Measurements from ENCODE around the gene HECTD3.
"Not testable (repeated sequence)": the region's sequence is repeated elsewhere in the genome, so short reads cannot be mapped to it uniquely, and the experiment has no call there.

HECTD3 gene

DNA sequence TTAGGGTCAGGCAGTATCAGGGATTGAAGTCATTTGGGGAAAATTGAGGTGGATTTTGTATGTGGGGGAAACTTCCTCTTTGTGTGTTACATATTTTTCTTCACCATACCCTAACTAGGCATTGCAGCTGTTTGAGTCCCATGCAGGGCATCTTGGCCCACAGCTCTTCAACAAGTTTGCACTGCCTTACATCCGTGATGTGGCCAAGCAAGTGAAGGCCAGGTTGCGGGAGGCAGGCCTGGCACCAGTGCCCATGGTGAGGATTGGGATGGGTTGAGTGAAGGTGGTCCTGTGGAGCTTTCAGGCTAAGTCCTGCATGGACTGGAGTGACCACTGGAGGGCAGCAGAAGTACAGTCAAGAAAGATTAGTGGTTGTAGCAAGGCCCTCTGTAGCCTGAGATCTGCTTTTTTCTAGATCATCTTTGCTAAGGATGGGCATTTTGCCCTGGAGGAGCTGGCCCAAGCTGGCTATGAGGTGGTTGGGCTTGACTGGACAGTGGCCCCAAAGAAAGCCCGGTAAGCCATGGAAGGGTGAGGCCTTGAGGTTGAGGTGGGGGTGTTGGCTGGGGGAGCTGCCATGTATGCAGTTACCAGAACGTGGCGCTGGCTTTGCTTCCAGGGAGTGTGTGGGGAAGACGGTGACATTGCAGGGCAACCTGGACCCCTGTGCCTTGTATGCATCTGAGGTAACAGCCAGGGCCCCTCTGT is 3.4 kb upstream of the HECTD3 start:
- DNase-seq (ENCODE audit: low read depth in 1 of 2, low spot score in 1 of 2): peak; percentile 54 to 62

DNA sequence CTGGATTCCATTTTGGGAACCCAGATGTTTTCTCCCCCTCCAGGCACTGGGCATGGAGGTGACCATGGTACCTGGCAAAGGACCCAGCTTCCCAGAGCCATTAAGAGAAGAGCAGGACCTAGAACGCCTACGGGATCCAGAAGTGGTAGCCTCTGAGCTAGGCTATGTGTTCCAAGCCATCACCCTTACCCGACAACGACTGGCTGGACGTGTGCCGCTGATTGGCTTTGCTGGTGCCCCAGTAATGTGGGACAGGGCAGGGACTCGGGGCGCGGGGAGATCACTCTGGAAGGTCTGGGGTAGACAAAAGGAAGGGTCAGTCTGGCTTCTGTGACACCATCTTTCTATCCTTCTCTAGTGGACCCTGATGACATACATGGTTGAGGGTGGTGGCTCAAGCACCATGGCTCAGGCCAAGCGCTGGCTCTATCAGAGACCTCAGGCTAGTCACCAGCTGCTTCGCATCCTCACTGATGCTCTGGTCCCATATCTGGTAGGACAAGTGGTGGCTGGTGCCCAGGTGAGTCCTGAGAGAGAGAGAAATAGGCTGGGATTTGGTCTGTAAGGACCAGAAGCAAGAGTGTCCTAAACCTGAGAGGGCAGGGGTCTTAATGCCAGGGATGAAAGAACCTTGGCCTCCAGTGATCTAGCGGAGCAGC is 2.6 kb upstream of the HECTD3 start:
- DNase-seq (ENCODE audit: low read depth in 1 of 2, low spot score in 1 of 2): no peak

DNA sequence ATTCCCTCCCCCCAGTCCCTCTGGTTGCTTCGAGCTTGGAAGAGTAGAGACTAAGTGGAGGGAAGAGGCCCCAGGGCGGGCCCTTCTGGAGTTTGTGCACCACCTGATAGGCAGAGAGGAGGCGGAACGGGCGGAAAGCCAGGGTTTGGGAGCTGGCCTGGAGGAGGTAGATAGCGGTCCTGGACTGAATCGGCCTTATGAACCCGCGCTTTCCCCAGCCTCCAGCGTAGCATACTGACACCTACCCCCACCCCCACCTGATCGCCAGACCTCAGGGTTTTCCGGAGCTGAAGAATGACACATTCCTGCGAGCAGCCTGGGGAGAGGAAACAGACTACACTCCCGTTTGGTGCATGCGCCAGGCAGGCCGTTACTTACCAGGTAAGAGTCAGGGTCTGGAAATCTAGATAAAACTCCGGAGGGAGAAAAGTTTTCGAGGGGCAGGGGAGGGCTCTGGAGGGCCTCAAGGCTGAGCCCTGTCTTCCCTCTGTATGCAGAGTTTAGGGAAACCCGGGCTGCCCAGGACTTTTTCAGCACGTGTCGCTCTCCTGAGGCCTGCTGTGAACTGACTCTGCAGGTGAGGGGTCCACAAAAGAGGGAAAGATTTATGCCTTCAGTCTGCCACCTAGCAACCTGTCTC is 1.6 kb upstream of the HECTD3 start:
- peak in 1 of 2 donors; percentile 23 for DNase-seq (ENCODE audit: low read depth in 1 of 2, low spot score in 1 of 2)

DNA sequence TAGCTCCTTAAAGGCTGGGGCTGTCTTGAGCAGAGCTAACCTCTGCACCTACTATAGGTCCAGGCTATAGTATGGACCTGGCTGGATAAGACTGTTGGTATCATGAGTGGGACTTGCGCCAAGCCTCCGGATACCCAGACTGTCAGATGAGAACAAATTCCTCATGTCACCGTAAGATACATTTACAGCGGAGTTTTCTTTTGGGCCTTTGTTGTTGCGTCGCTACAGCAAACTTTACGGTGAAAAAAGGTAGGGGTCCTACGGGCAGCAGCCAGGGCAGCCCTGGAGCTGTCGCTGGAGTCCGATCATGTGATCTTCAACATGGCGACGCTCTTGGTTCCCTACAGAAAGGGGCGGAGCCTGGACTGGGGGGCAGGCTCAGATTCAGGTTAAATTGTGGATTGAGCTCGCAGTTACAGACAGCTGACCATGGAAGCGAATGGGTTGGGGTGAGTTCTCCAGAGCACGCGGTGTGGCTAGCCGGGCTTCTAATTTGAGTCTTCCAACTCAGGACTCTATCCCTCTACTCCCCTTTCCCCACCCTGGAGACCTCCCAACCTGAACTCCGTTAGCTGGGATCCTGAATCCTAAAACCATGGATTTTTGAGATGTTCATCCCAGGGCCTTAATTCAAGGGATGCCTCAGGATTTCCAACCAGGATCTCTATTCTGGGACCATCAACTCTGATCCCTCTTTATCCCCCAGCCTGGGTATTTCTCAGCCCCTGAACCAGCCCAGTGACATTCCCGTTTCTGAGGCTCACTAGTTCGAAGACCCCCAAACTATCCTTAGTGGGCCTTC is 914 bp upstream of the HECTD3 start, which contains the start of gene UROD:
UROD (plus strand) TSS at position 418 of the 802 bp plus-strand sequence; CDS start at position 430, 12 bp downstream.
- DNase-seq (ENCODE audit: low read depth in 1 of 2, low spot score in 1 of 2): peak; percentile 71 to 78

DNA sequence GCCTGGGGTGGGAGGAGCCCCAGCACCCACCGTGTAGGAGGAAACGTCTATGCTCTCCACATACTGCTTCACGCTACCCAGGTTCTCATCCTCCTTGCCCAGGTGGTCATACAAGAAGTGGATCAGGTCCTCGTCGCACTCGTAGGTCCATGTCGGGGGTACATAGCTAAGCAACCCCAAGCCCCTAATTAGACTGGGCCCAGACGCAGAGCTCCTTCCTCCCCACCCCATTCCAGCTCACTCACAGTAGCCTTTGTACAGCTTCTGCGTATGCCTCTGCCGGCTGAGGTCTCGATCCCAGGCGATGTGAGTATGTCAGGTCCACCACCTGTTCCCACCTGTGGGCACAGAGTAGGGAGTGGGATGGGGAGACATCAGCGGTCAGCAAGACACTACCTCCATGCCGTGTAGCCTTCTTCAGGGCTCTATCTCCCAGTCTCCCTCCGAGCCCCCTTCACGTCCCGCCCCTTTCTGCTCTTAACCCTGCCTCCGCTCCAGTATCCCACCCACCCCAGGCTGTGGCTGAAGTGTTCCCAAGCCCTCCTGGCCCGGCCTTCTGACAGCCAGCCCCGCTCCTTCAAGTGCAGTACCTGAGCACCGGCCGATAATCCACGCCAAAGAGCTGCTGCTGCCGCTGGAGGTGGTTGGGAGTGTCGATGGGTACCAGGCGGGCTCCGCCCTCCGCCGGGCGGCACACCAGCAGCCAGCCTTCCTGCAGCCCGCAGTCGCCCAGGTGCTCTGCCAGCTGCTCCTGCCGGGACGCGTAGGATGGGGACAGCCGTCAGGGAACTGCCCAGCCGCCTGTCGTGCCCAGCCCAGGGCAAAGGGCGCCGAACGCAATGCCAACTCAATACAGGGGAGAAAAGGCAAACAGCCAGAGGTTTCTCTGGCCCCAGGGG is 919 bp downstream of the HECTD3 start:
- peak in 1 of 2 donors; percentile 16 for DNase-seq (ENCODE audit: low read depth in 1 of 2, low spot score in 1 of 2)

DNA sequence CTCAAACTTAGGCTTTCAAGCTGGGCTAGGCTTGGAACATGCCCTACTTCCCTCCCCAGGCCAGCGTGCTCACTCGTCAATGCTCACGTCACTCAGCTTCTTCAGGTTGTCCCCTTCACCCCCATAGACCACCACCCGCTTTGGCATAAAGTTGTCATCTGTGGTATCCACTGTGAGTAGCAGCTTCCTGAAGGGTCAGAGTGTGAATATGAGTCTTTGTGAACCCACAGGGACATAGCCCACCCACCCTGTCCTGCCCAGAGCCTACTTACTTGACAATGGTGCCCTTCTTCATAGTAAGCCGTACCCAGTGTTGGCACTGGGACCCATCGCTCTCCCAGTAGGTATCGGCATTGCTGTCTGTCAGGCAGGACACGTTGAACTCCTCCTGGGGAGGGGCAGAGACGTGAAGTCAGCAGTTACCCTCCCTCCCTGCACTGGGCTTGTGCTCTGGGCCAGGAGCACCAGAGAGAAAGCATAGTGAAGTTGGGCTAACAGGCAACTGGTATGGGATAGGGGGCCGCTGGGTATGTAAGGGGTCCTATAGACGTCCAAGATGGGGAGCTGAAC is 1.7 kb downstream of the HECTD3 start:
- DNase-seq (ENCODE audit: low read depth in 1 of 2, low spot score in 1 of 2): no peak

DNA sequence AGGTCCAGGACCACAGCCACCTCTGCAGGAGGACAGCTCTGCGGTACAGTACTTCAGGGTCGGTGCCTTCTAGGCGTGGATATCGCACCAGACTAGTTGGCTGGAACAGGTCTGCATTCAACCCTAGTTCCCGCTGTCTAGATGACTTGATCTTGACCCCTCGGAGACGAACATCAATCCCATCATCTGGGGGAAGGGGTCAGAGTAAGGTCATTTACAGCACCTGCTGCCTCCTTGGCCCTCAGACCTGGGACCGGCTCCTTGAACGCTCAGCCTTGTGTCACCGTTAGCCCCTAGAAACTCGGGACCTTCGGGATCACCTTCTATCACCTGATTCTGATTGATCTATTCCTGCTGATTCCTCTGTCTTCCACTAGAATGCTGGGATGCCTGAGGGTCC is 2.6 kb downstream of the HECTD3 start:
- no peak for DNase-seq (ENCODE audit: low read depth in 1 of 2, low spot score in 1 of 2)

DNA sequence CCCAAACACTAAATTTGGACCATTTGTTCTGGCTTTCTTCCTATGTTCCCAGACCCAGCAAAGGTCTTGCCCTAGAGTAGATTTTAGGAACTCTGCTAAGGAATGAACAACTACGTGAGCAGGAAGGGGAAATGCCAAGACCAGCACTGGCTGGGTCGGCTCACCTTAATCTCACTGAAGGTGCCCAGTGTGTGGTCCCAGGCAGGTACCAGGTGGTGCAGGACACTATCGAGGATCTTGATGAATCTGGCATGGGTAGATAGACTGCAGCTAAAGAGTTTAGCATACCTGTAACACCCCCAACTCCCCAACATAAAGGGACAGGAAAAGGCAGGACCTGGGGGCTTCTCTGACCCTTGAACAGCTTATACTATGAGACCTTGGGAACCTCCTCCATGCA is 3.0 kb downstream of the HECTD3 start:
- no peak for DNase-seq (ENCODE audit: low read depth in 1 of 2, low spot score in 1 of 2)

DNA sequence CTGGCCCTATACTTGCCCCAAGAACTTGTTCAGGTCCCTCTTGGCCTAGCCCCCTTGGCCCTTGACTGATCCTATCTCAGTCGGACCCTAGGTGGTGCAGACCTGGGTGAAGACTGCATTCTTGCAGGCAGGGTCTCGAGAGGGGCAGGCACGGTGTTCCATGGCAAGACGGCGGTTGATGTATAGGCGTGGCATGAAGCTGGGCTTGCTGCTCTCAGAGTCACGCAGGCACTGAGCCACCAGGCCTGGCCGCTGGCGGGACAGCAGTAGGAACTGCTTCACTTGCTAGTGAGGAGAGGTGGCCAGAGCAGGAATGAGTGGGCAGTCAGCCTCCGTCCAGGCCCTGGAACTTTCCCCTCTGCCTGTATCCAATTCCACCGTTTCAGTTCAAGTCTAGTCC is 3.8 kb downstream of the HECTD3 start:
- DNase-seq (ENCODE audit: low read depth in 1 of 2, low spot score in 1 of 2): no peak

DNA sequence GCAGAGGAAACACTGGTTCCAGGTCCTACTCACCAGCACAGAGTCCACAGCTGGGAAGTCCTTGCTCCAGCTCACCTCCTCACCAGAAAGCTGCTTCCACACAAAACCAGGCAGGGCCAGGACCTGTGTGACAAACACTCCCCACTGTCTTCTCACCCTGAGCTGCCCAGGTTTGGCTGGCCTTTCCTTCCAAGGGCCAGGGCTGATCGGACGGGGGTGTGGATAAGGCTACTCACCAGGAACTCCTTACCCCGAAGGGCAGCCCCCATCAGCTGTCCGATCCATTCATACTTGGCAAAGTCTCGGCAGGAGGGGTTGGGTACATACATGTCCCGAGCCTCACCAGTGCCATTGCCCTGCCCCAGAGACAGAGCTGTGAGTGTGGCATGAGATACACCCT is 5.4 kb downstream of the HECTD3 start:
- no peak for DNase-seq (ENCODE audit: low read depth in 1 of 2, low spot score in 1 of 2)

DNA sequence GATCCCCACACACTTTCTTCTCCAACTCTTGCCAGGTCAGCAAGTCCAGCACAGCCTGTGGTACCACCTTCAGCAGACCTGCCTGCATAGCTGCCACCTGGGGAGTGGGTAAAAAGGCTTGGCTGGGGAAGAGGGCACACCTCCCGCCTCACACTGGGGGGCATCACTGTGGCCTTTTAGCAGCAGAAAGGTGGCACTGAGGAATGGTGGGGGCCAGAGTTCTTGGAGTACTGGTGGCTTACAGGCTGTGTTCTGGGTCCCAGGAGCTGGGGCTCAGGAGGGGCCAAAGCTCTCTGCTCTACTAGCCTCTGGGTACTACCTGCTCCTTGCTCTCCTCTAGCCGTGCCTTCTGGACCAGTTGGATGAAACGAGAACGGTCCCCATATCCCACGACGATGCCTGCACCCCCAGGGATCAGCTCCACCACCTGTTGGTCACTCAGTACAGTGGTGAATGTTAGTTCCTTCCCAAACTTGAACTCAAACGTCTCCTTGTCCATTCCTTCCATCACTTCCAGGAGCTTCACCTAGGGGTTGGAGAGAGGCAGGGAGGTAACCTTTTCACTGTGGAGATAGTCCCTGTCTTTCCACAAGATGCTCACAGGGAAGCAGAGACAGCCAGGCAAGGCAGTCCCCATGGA is 6.7 kb downstream of the HECTD3 start:
- no peak for DNase-seq (ENCODE audit: low read depth in 1 of 2, low spot score in 1 of 2)

DNA sequence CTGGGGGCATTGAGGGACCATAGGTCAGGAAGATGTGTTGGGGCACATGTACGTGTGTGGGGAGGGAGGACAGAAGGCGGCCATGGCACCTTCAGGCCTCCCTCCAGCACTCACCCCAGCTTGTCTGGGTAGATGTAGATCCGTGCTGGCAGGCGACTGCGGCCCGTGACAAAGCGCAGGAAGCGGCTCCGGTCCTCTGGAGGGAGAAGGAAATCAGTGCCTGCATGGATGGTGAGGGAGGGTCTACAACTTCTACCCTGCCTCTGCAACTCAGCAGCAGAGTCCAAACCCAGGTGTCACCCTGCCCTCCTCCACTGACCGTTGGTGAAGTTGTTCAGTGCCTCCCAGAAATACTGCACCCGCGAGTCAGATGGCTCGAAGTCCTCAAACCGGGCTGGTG is 7.4 kb downstream of the HECTD3 start:
- DNase-seq (ENCODE audit: low read depth in 1 of 2, low spot score in 1 of 2): no peak

DNA sequence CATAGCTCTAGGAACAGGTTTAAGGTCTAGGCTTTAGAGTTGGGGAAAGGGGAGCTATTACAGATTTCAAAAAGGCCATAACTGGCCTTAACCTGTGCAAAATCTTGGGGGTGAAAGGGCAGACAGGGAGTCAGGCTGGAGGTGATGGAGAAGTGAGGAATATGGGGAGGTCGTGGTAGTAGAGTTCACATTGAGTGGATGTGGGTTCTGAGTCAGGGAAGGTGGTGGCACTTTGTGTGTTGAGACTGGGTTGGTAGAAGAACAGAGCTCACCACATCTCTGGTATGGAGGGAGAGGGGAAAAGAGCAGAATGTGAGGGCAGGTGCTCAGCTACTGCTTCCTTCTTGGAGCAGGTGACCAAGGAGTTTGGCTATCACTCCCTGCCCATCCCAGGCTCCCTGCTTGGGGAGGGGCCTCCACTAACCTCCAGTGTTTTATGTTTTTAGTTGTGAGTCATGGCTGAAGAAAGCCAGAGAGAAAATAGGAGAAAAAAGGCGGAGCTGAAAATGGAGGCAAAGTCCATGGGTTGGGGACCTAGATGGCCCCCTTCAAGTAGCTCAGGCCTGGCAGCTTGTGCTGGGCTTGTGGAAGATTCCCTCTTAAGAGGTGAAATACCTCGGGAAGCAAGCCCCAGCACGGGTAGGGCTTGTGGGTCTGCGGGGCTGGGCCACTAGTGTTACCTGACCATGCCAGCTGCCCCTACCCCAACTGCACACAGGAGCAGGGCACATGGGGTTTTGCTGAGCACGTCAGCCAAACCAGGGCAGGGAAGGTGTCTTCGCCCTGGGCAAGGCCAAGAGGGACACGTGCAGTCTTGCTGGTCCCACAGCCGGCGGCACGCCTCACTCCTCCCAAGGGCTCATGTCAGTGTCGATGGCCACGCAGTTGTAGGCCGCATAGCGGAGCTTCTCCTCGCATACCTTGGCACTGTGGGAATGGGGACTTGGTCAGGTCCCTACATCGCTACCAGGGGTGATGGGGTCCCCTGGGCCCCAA is 8.2 kb downstream of the HECTD3 start:
- DNase-seq (ENCODE audit: low read depth in 1 of 2, low spot score in 1 of 2): no peak

DNA sequence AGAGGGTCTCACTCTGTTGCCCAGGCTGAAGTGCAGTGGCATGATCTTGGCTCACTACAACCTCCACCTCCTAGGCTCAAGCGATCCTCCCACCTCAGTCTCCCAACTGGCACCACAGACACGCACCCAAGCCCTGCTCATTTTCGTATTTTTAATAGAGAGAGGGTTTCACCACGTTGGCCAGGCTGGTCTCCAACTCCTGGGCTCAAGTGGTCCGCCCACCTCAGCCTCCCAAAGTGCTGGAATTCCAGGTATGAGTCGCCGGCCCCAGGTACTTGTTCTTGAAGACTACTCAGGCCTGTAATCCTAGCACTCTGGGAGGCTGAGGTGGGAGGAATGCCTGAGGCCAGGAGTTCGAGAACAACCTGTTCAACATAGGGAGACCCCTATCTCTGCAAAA is 9.5 kb downstream of the HECTD3 start:
- DNase-seq (ENCODE audit: low read depth in 1 of 2, low spot score in 1 of 2): not testable (repeated sequence)

DNA sequence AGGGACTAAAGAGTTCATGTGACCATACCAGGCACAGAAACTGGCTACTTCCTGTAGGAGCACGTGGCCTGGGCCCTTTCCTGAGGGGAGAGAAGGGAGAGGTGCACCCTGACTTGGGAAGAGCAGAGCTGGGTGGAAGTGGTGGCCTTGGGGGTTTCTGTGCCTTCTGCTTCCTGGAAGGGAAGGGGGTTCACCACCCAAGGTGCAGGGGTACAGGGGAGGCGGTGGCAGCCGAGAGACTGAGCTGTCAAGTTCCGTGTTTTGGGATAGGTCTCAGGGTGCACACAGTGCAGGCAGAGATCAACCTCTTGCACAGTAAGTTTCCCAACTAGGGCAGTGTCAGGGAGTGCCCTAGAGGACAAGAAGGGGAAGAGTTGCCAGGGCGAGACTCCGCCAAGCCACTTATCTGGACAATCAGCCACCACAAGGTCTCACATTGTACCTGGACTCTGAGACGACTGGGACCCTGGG is 10.1 kb downstream of the HECTD3 start:
- no peak for DNase-seq (ENCODE audit: low read depth in 1 of 2, low spot score in 1 of 2)

DNA sequence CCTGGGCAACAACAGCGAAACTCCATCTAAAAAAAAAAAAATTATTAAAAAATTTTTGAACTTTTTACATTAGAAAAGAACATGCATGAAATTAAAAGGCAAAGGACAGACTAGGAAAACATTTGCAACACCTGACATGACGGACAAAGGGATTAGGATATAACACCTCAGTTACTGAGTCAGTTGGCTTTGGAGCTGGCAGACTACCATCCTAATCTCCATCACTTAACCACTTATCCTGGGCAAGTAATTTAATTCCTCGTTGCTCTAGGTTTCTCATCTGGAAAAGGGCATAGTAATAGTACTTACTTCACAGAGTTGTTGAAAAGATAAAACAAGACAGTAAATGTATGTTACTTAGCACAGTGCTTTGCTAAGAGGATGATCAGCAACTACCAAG is 11.9 kb downstream of the HECTD3 start:
- DNase-seq (ENCODE audit: low read depth in 1 of 2, low spot score in 1 of 2): no peak

DNA sequence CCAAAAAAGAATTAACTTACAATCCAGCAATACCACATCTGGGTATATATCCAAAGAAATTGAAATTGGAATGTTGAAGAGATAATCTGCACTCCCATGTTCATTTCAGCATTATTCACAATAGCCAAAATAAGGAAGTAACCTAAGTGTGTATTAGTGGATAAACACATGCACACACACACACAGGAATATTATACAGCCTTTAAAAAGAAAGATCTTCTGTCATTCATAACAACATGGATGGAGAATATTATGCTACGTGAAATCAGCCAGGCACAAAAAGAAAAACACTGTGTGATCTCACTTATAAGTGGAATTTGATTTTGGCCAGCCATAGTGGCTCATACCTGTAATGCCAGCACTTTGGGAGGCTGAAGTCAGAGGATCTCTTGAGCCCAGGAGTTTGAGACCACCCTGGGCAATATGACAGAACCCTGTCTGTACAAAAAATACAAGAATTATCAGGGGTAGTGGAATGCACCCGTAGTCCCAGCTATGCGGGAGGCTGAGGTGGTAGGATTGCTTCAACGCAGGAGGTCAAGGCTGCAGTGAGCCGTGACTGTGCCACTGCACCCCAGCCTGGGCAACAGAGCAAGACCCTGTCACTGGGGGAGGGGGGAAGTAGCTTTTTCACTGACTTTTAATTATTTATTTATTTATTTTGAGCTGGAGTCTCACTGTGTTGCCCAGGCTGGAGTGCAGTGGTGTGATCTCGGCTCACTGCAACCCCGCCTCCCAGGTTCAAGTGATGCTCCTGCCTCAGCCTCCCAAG is 15.5 kb downstream of the HECTD3 start:
- no peak for DNase-seq (ENCODE audit: low read depth in 1 of 2, low spot score in 1 of 2)
